GM23338 (cell line): ENCODE results near the gene NXPH4. TPM values are rescaled to one million over a fixed set of nuclear protein-coding genes. Genes with fewer than 3 reads are reported as not detected.

ENCODE experiments used
- ATAC-seq: fragments of 200-7000 bp; cut with Tn5 transposase; 3 replicates; pipeline ENCODE4 v1.9.1; 2020
- DNase-seq: peaks from one replicate; pipeline ENCODE4 v3.0.0-alpha.2; 2015; ENCODE audit warnings: low spot score
- H2AFZ ChIP-seq: fragments of 200-600 bp; sonication (generic); 2 replicates; pipeline ENCODE4 v1.8.0; 2016; ENCODE audit warnings: antibody characterized with exemption, mild to moderate bottlenecking, moderate library complexity
- H3F3A ChIP-seq: fragments of 200-600 bp; sonication (generic); replicated peaks from 2 replicates; pipeline ENCODE4 v1.8.0; 2017; ENCODE audit warnings: antibody characterized with exemption, mixed run types, low read depth
- H3K27ac ChIP-seq: fragments of 200-600 bp; sonication (generic); 2 replicates; pipeline ENCODE4 v1.6.1; 2016; ENCODE audit warnings: low read depth
- H3K27me3 ChIP-seq: fragments of 200-600 bp; sonication (generic); 2 replicates; pipeline ENCODE4 v1.8.0; 2016; ENCODE audit warnings: mild to moderate bottlenecking, mixed run types, moderate library complexity; ENCODE audit not compliant: insufficient read depth
- H3K36me3 ChIP-seq: fragments of 200-600 bp; sonication (generic); 2 replicates; pipeline ENCODE4 v1.8.0; 2016; ENCODE audit warnings: mild to moderate bottlenecking; ENCODE audit not compliant: insufficient read depth
- H3K4me1 ChIP-seq: fragments of 200-600 bp; sonication (generic); 2 replicates; pipeline ENCODE4 v1.8.0; 2016; ENCODE audit warnings: mild to moderate bottlenecking, moderate library complexity; ENCODE audit not compliant: insufficient read depth
- H3K4me2 ChIP-seq: fragments of 200-600 bp; sonication (generic); 2 replicates; pipeline ENCODE4 v1.7.1; 2017; ENCODE audit warnings: mixed run types
- H3K4me3 ChIP-seq: fragments of 200-600 bp; sonication (generic); 2 replicates; pipeline ENCODE4 v1.6.1; 2016; ENCODE audit warnings: mixed run types
- H3K79me2 ChIP-seq: fragments of 200-600 bp; sonication (generic); replicated peaks from 2 replicates; pipeline ENCODE4 v1.8.0; 2017; ENCODE audit warnings: mild to moderate bottlenecking; ENCODE audit not compliant: insufficient read depth
- H3K9me2 ChIP-seq: fragments of 200-600 bp; sonication (generic); 2 replicates; pipeline ENCODE4 v1.8.0; 2017; ENCODE audit not compliant: insufficient read depth
- H4K20me1 ChIP-seq: fragments of 200-600 bp; sonication (generic); replicated peaks from 2 replicates; pipeline ENCODE4 v1.8.0; 2017; ENCODE audit warnings: mild to moderate bottlenecking; ENCODE audit not compliant: insufficient read depth
- H3K27ac Mint-ChIP-seq: 2 replicates; pipeline ENCODE4 v1.8.0; 2020; ENCODE audit warnings: inconsistent platforms, mild to moderate bottlenecking, moderate library complexity, mixed read lengths
- H3K27me3 Mint-ChIP-seq: 3 replicates; pipeline ENCODE4 v1.8.0; 2022; ENCODE audit warnings: low read depth, mild to moderate bottlenecking, moderate library complexity, mixed read lengths, inconsistent platforms; ENCODE audit not compliant: insufficient read depth, poor library complexity
- H3K36me3 Mint-ChIP-seq: 3 replicates; pipeline ENCODE4 v1.8.0; 2021; ENCODE audit warnings: low read depth, mild to moderate bottlenecking, inconsistent platforms, moderate library complexity, mixed read lengths
- H3K4me1 Mint-ChIP-seq: 3 replicates; pipeline ENCODE4 v1.8.0; 2020; ENCODE audit warnings: mild to moderate bottlenecking, inconsistent platforms, mixed read lengths
- H3K4me3 Mint-ChIP-seq: 3 replicates; pipeline ENCODE4 v1.8.0; 2021; ENCODE audit warnings: moderate library complexity, mild to moderate bottlenecking, inconsistent platforms, mixed read lengths
- H3K9me3 Mint-ChIP-seq: 3 replicates; pipeline ENCODE4 v1.8.0; 2020; ENCODE audit warnings: moderate library complexity, mild to moderate bottlenecking, inconsistent platforms, mixed read lengths
- CTCF ChIP-seq, 2 experiments: fragments of 200-600 bp in 1 of 2; sonication (generic) in 1 of 2; conservative IDR thresholded peaks; 2 replicates each; pipeline versions ENCODE4 v1.5.1 to v1.6.1; 2016 to 2017; ENCODE audit warnings: antibody characterized with exemption in 2 of 2, low read depth in 2 of 2, mild to moderate bottlenecking in 2 of 2, moderate library complexity in 1 of 2
- ETS1 ChIP-seq: IDR thresholded peaks from 2 replicates; pipeline ENCODE4 v1.6.1; 2016; ENCODE audit warnings: antibody characterized with exemption
- EZH2 ChIP-seq: fragments of 200-600 bp; sonication (generic); IDR thresholded peaks from one replicate; pipeline ENCODE4 v1.8.0; 2017; ENCODE audit warnings: antibody characterized with exemption, mild to moderate bottlenecking, low read depth; ENCODE audit not compliant: unreplicated experiment
- JUNB ChIP-seq: IDR thresholded peaks from one replicate; pipeline ENCODE4 v1.6.1; 2016; ENCODE audit warnings: antibody characterized with exemption; ENCODE audit not compliant: unreplicated experiment
- POLR2AphosphoS5 ChIP-seq: IDR thresholded peaks from 2 replicates; pipeline ENCODE4 v1.6.1; 2016; ENCODE audit warnings: antibody characterized with exemption, low read depth
- REST ChIP-seq: IDR thresholded peaks from one replicate; pipeline ENCODE4 v1.6.1; 2018; ENCODE audit warnings: antibody characterized with exemption; ENCODE audit not compliant: unreplicated experiment
- STAT1 ChIP-seq: IDR thresholded peaks from one replicate; pipeline ENCODE4 v1.6.1; 2016; ENCODE audit warnings: antibody characterized with exemption; ENCODE audit not compliant: unreplicated experiment
- ZNF462 ChIP-seq: fragments of 250-450 bp; sonication (Bioruptor Pico); IDR thresholded peaks from 2 replicates; pipeline ENCODE4 v1.5.0; 2020; ENCODE audit warnings: mild to moderate bottlenecking, moderate library complexity
- polyA plus RNA-seq: library from polyadenylated mRNA; unstranded; fragments of >200 nt; fragmentation: Nextera tagmentation; extraction: Ambion mirVana; gene quantifications from 2 replicates; pipeline ENCODE4 v1.2.1, GENCODE V29; 2016
- total RNA-seq: library from RNA; depleted of rRNA; stranded (reverse); fragments of >200 nt; shearing (Covaris generic); gene quantifications from 2 replicates; pipeline ENCODE4 v1.2.3, GENCODE V29; 2014

NXPH4 gene
- total and polyA plus RNA-seq, 2 experiments from 2014 or later = 0.89 to 1.5 TPM

GRCh38 chr12:57205931-57206330 lies 10.7 kb upstream of the NXPH4 start (continued):
- TF ChIP-seq STAT1 = no peak
- TF ChIP-seq POLR2AphosphoS5 = no peak
- TF ChIP-seq EZH2 = no peak

GRCh38 chr12:57207731-57208630 lies 8.6 kb upstream of the NXPH4 start:
- ATAC-seq (no peak), DNase-seq (no peak)
- no peaks in the 10 kb centered on the region; the same call in 2 of the 3 replicates for H3K9me3 Mint-ChIP-seq
- no peaks in the 10 kb centered on the region for H3K79me2 ChIP-seq
- H3K27me3 ChIP-seq = no peaks in the 10 kb centered on the region
- H3K4me3 Mint-ChIP-seq = no peak overlapping the region
- TF ChIP-seq CTCF (conservative IDR thresholded peaks at IDR 0.05; ENCODE audit: low read depth in 2 of 2) (no peak), ZNF462 (CRISPR knock-in tag) (no peak), EZH2 (no peak), REST (no peak), ETS1 (no peak), JUNB (no peak)
- no peaks in the 10 kb centered on the region for H3K9me2 ChIP-seq
- no peak overlapping the region for H3K27ac ChIP-seq
- no peak overlapping the region for H3K4me2 ChIP-seq
- 0 out of 2 replicates have a peak, but pooled peaks cover 5% of the 10 kb centered on the region for H3F3A ChIP-seq
- peaks cover 4% of the 10 kb centered on the region; the same call in 1 of the 2 replicates for H3K4me1 ChIP-seq
- 0 out of 3 replicates have a peak, but pooled peaks cover 3% of the 10 kb centered on the region for H3K4me1 Mint-ChIP-seq
- H3K27me3 Mint-ChIP-seq = peaks cover 18% of the 10 kb centered on the region
- H3K36me3 Mint-ChIP-seq = peaks cover 72% of the 10 kb centered on the region
- H3K4me3 ChIP-seq = no peak overlapping the region
- no peak overlapping the region for H3K27ac Mint-ChIP-seq
- H2AFZ ChIP-seq = no peak overlapping the region
- peaks cover 12% of the 10 kb centered on the region; the same call in 1 of the 2 replicates for H3K36me3 ChIP-seq
- no peaks in the 10 kb centered on the region for H4K20me1 ChIP-seq
